ENCODE results near the gene HMGCR.

Gene HMGCR

DNA sequence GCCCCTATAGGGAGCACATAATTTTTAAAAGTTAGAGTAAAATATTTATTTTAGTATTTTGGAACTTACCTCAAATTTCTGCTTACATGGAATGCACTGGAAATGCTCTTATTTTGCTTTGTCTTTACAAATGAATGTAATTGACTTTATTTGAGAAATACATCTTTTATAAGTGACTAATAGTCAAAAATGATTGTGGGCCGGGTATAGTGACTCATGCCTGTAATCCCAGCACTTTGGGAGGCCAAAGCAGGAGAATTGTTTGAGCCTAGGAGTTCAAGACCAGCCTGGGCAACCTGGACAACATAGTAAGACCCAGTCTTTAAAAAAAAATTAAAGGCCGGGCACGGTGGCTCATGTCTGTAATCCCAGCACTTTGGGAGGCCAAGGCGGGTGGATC is 5.8 kb downstream of the HMGCR start:
- TF ChIP-seq, protein P1, sequence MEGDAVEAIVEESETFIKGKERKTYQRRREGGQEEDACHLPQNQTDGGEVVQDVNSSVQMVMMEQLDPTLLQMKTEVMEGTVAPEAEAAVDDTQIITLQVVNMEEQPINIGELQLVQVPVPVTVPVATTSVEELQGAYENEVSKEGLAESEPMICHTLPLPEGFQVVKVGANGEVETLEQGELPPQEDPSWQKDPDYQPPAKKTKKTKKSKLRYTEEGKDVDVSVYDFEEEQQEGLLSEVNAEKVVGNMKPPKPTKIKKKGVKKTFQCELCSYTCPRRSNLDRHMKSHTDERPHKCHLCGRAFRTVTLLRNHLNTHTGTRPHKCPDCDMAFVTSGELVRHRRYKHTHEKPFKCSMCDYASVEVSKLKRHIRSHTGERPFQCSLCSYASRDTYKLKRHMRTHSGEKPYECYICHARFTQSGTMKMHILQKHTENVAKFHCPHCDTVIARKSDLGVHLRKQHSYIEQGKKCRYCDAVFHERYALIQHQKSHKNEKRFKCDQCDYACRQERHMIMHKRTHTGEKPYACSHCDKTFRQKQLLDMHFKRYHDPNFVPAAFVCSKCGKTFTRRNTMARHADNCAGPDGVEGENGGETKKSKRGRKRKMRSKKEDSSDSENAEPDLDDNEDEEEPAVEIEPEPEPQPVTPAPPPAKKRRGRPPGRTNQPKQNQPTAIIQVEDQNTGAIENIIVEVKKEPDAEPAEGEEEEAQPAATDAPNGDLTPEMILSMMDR (IDR thresholded peaks at IDR 0.05; ENCODE audit: insufficient read depth, low read length, poor library complexity, severe bottlenecking) = no peak
- Histone ChIP-seq H3K4me3 (replicated peaks; ENCODE audit: low read depth, low read length) (no peak overlapping the region), H3K27me3 (replicated peaks; ENCODE audit: control insufficient read depth, insufficient read depth, low read length) (no peaks in the 10 kb centered on the region), H3K36me3 (ENCODE audit: control insufficient read depth, insufficient read depth, low read length) (peaks cover 2% of the 10 kb centered on the region)
- no peak for DNase-seq (ENCODE audit: extremely low read depth, insufficient read length)

DNA sequence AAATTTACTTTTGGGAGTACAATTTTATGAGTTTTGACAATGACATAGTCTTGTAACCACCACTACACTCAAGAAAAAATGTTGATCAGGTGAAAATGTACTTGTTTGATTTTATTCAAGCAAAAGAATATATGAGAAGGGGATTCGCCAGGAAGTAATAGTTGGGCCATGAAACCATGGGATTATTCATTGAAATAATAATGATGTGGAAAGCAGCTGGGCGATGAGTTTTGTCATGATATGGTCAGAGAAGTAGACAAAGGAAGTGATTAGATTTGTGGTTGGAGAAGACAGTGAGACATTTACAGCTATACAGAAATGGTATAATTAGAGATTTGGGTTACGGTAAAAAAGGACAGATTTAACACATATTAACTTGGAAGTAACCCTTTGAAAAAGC is 11.2 kb downstream of the HMGCR start:
- TF ChIP-seq, protein P1 (IDR thresholded peaks at IDR 0.05; ENCODE audit: insufficient read depth, low read length, poor library complexity, severe bottlenecking) = no peak
- H3K27me3 ChIP-seq (replicated peaks; ENCODE audit: control insufficient read depth, insufficient read depth, low read length) = no peaks in the 10 kb centered on the region
- no peak overlapping the region for H3K4me3 ChIP-seq (replicated peaks; ENCODE audit: low read depth, low read length)
- no peak for DNase-seq (ENCODE audit: extremely low read depth, insufficient read length)
- H3K36me3 ChIP-seq (ENCODE audit: control insufficient read depth, insufficient read depth, low read length) = peaks cover 5% of the 10 kb centered on the region

DNA sequence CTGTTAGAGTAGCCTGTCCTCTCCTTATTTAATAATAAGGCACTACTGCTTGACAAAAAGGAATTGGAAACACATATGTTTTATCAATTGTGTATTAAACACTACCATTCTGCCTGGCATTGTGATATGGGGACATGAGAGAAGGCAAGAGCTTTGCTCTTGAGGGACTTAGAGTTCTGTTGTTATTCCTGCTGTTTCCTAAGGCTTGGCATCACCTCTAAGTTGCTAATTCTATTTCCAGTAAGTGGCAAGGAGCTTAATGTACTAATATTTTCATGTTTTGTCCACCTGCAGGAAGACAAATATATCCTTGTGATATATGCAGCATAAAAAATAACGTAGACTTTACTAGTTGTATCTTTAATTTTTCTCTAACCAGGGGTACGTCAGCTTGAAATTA is 12.6 kb downstream of the HMGCR start:
- no peak for DNase-seq (ENCODE audit: extremely low read depth, insufficient read length)
- peaks cover 6% of the 10 kb centered on the region for H3K36me3 ChIP-seq (ENCODE audit: control insufficient read depth, insufficient read depth, low read length)
- TF ChIP-seq, protein P1 (IDR thresholded peaks at IDR 0.05; ENCODE audit: insufficient read depth, low read length, poor library complexity, severe bottlenecking) = no peak
- no peak overlapping the region for H3K4me3 ChIP-seq (replicated peaks; ENCODE audit: low read depth, low read length)
- no peaks in the 10 kb centered on the region for H3K27me3 ChIP-seq (replicated peaks; ENCODE audit: control insufficient read depth, insufficient read depth, low read length)

DNA sequence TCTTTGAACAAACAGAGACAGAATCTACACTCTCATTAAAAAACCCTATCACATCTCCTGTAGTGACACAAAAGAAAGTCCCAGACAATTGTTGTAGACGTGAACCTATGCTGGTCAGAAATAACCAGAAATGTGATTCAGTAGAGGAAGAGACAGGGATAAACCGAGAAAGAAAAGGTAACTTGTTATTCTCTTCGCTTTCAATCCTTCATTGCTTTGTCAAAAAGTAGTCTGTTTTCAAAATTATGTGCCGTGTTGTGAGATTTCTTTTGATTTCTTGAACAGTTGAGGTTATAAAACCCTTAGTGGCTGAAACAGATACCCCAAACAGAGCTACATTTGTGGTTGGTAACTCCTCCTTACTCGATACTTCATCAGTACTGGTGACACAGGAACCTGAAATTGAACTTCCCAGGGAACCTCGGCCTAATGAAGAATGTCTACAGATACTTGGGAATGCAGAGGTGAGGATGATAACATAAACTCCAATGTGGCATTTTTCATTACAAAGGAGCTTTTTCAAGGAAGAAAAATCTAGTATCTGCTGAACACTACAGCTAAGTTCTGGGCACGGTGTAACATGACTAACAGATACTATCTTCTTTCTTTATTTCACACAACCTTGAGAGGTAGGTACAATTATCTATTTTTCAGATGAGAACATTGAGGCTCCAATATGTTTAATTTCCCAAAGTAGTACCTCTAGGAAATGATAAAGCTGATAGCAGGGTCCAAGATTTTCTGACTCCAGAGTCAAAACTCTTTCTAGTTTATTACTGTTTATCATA is 14.3 kb downstream of the HMGCR start:
- TF ChIP-seq, protein P1 (IDR thresholded peaks at IDR 0.05; ENCODE audit: insufficient read depth, low read length, poor library complexity, severe bottlenecking) = no peak
- H3K4me3 ChIP-seq (replicated peaks; ENCODE audit: low read depth, low read length) = no peak overlapping the region
- H3K36me3 ChIP-seq (ENCODE audit: control insufficient read depth, insufficient read depth, low read length) = peaks cover 7% of the 10 kb centered on the region
- no peaks in the 10 kb centered on the region for H3K27me3 ChIP-seq (replicated peaks; ENCODE audit: control insufficient read depth, insufficient read depth, low read length)
- no peak for DNase-seq (ENCODE audit: extremely low read depth, insufficient read length)

DNA sequence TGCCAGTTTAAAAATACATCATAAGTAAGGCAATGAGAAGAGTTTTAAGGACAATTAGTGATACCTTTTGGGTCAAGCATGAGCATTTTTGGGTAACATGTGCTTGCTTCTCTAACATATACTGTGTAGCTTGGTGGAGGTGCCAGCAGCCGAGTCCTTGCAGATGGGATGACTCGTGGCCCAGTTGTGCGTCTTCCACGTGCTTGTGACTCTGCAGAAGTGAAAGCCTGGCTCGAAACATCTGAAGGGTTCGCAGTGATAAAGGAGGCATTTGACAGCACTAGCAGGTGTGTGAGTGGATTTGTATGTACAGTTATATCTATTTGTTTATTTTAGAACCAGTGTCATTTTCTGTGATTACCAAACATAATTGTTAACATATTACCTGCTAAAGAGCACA is 18.2 kb downstream of the HMGCR start:
- DNase-seq (ENCODE audit: extremely low read depth, insufficient read length) = no peak
- TF ChIP-seq, protein P1 (IDR thresholded peaks at IDR 0.05; ENCODE audit: insufficient read depth, low read length, poor library complexity, severe bottlenecking) = no peak
- no peaks in the 10 kb centered on the region for H3K27me3 ChIP-seq (replicated peaks; ENCODE audit: control insufficient read depth, insufficient read depth, low read length)
- H3K36me3 ChIP-seq (ENCODE audit: control insufficient read depth, insufficient read depth, low read length) = peaks cover 21% of the 10 kb centered on the region
- H3K4me3 ChIP-seq (replicated peaks; ENCODE audit: low read depth, low read length) = no peak overlapping the region

All from GM06990 (cell line).